GM21786 (cell line): Measurements from ENCODE around the gene LRRC53.

Source experiments
- ATAC-seq: cut with Tn5 transposase; IDR thresholded peaks from one replicate; pipeline ENCODE4 v1.9.1; 2021; ENCODE audit not compliant: unreplicated experiment

Gene LRRC53

GRCh38 chr1:74498901-74499300 is 13.5 kb downstream of the LRRC53 start:
- ATAC-seq, result no peak

GRCh38 chr1:74496669-74497068 is 15.7 kb downstream of the LRRC53 start:
- no peak for ATAC-seq

GRCh38 chr1:74486036-74486435 is 26.4 kb downstream of the LRRC53 start:
- ATAC-seq, result no peak

- no peak for ATAC-seq
Observed at GRCh38 chr1:74485622-74486021, 26.8 kb downstream of the LRRC53 start.

GRCh38 chr1:74481607-74482006 is 30.8 kb downstream of the LRRC53 start:
- no peak for ATAC-seq

- no peak for ATAC-seq
Observed at GRCh38 chr1:74480068-74480467, 32.3 kb downstream of the LRRC53 start.

GRCh38 chr1:74478979-74479378 is 33.4 kb downstream of the LRRC53 start:
- no peak for ATAC-seq

- ATAC-seq, result no peak
Observed at GRCh38 chr1:74474585-74474984, 37.8 kb downstream of the LRRC53 start.

GRCh38 chr1:74471470-74471869 is 40.9 kb downstream of the LRRC53 start:
- ATAC-seq, result no peak

GRCh38 chr1:74470936-74471335 is 41.5 kb downstream of the LRRC53 start:
- ATAC-seq, result no peak

- ATAC-seq, result no peak
Observed at GRCh38 chr1:74470251-74470650, 42.2 kb downstream of the LRRC53 start.

- ATAC-seq, result peak; percentile 50
Observed at GRCh38 chr1:74468982-74469603, 43.3 kb downstream of the LRRC53 start.

GRCh38 chr1:74467786-74468377 is 44.5 kb downstream of the LRRC53 start:
- ATAC-seq, result no peak

GRCh38 chr1:74465193-74465681 is 47.2 kb downstream of the LRRC53 start:
- ATAC-seq, result no peak

- no peak for ATAC-seq
Observed at GRCh38 chr1:74464037-74464436, 48.4 kb downstream of the LRRC53 start.

- peak; percentile 63 for ATAC-seq
Observed at GRCh38 chr1:74463333-74463988, 49.0 kb downstream of the LRRC53 start.

- ATAC-seq, result no peak
Observed at GRCh38 chr1:74457253-74457652, 55.2 kb downstream of the LRRC53 start.

- ATAC-seq, result no peak
Observed at GRCh38 chr1:74455390-74455789, 57.0 kb downstream of the LRRC53 start.

- ATAC-seq, result no peak
Observed at GRCh38 chr1:74453277-74453676, 59.1 kb downstream of the LRRC53 start.

GRCh38 chr1:74452035-74452434 is 60.4 kb downstream of the LRRC53 start:
- no peak for ATAC-seq

GRCh38 chr1:74437035-74437434 is 75.4 kb downstream of the LRRC53 start:
- no peak for ATAC-seq

- ATAC-seq, result peak; percentile 40
Observed at GRCh38 chr1:74436078-74436477, 76.3 kb downstream of the LRRC53 start.
